Heart left ventricle (tissue), 13 donors: ENCODE data around the gene OR5H1.

ENCODE experiments used
- CTCF ChIP-seq, 12 donors: fragments of 200-600 bp; sonication (generic) in 4 of 12; IDR thresholded peaks; one replicate each; pipeline versions ENCODE4 v1.5.0 to v1.8.0; 2018 to 2022; ENCODE audit warnings: antibody characterized with exemption in 12 of 12, mild to moderate bottlenecking in 5 of 12
- POLR2A ChIP-seq, 2 donors: fragments of 450-650 bp; IDR thresholded peaks; one replicate each; pipeline ENCODE4 v1.6.1; 2017; ENCODE audit warnings: antibody characterized with exemption in 2 of 2, mild to moderate bottlenecking in 2 of 2, moderate library complexity in 2 of 2
- donor health status: ischemic (EF 13 %, LVEDD 7.1; RV severe dilation, severe dysfunction).
- donor health status: DM: no; HTN: yes; CAD: no.
- donor health status: DM: no; HTN: no; CAD: no.
- donor health status: ischemic (EF 25% LVEDD 6.9; RV normal size, moderate dysfunction).
- donor health status: ischemic (EF 25% LVEDD 5.7; RV mildly dilated, moderate dysfunction).
- donor health status: ischemic (EF 35%, LVEDD 5.7; RV mildly dilated, moderate dysfunction).
- donor health status: nonischemic (EF 11% LVEDD 7.7; RV severe dilation, severe dysfunction).
- donor health status: DM: yes; HTN: yes; CAD: no.
- donor health status: PGD.
- donor health status: ischemic (EF 29% LVEDD 5.4; RV normal size, mild dysfunction).
- donor health status: nonischemic (EF 23%, LVEDD 6.1; RV moderate dilation, normal function).

GRCh38 chr3:98171071-98171470, 40.5 kb downstream of the OR5H1 start:
- TF ChIP-seq POLR2A (IDR thresholded peaks at IDR 0.05) (no peak), CTCF (IDR thresholded peaks at IDR 0.05) (no peak)
